ENCODE results near the gene BPIFB3. TPM values are rescaled to one million over a fixed set of nuclear protein-coding genes. Genes with fewer than 3 reads are reported as not detected.

The BPIFB3 gene
- total and polyA plus RNA-seq, 2 of the 4 experiments (the other 2 are of a cell fraction) = not detected

- H3K27ac ChIP-seq (ENCODE audit: insufficient read depth, low read length) = no peak overlapping the region
- TF ChIP-seq MAFK (IDR thresholded peaks at IDR 0.05; ENCODE audit: low read depth, low read length) = no peak
- no peak for TF ChIP-seq MAZ (IDR thresholded peaks at IDR 0.05; ENCODE audit: borderline replicate concordance, low read depth, low read length)
- no peak for TF ChIP-seq RFX5 (IDR thresholded peaks at IDR 0.05; ENCODE audit: low read depth, low read length)
- TF ChIP-seq ELK1 (IDR thresholded peaks at IDR 0.05; ENCODE audit: borderline replicate concordance, low read depth, low read length) = no peak
- no peak for TF ChIP-seq FOS (IDR thresholded peaks at IDR 0.05; ENCODE audit: low read depth, low read length)
- TF ChIP-seq RCOR1 (IDR thresholded peaks at IDR 0.05; ENCODE audit: insufficient replicate concordance, low read length) = no peak
- no peak for TF ChIP-seq USF2 (IDR thresholded peaks at IDR 0.05; ENCODE audit: low read depth, low read length)
- no peak for TF ChIP-seq CEBPB (IDR thresholded peaks at IDR 0.05; ENCODE audit: low read depth, low read length)
- no peak for TF ChIP-seq NFE2L2 (IDR thresholded peaks at IDR 0.05; ENCODE audit: low read depth, low read length)
- no peak for TF ChIP-seq RAD21 (IDR thresholded peaks at IDR 0.05; ENCODE audit: low read length)
- TF ChIP-seq SMC3 (IDR thresholded peaks at IDR 0.05; ENCODE audit: low read depth, low read length) = no peak
- TF ChIP-seq POLR2A (IDR thresholded peaks at IDR 0.05; ENCODE audit: low read depth, low read length) = no peak
- no peak for TF ChIP-seq MXI1 (IDR thresholded peaks at IDR 0.05; ENCODE audit: borderline replicate concordance, low read depth, low read length)
- ChIA-PET POLR2A (ENCODE audit: unreplicated experiment) (no interaction called here), CTCF (interaction anchor here (1.4 kb wide), 1 partner anchor 305 kb away, joined by 7 read pairs; no protein-coding TSS in a partner anchor)
- H4K91ac ChIP-seq (ENCODE audit: insufficient read depth, low read depth, low read length) = no peak overlapping the region
- H4K8ac ChIP-seq (ENCODE audit: low read depth in 2 of 2, low read length in 2 of 2) = no peak overlapping the region
- no peak overlapping the region for H3K14ac ChIP-seq (replicated peaks; ENCODE audit: low read depth, low read length)
- H2AK9ac ChIP-seq (replicated peaks; ENCODE audit: low read depth, low read length, poor library complexity) = no peak overlapping the region
- no peak overlapping the region for H3K4me2 ChIP-seq (ENCODE audit: low read depth, low read length)
- DNase-seq (no peak), ATAC-seq (ENCODE audit: low read depth) (no peak)
- no peak overlapping the region for H4K5ac ChIP-seq (ENCODE audit: low read depth, low read length)
- no peaks in the 10 kb centered on the region for H3K4me1 ChIP-seq (ENCODE audit: control insufficient read depth, insufficient read depth, low read length)
- H3K79me1 ChIP-seq (ENCODE audit: low read depth in 1 of 2, low read length in 2 of 2) = no peaks in the 10 kb centered on the region
- no peak overlapping the region for H3K4me3 ChIP-seq (ENCODE audit: insufficient read depth, low read depth, low read length)
- H3K9me3 ChIP-seq (ENCODE audit: control insufficient read depth, insufficient read depth, low read length) = no peaks in the 10 kb centered on the region
- no peaks in the 10 kb centered on the region for H4K20me1 ChIP-seq (ENCODE audit: insufficient read depth, low read length)
- no peak overlapping the region for H3K18ac ChIP-seq (ENCODE audit: low read depth, low read length)
- no peaks in the 10 kb centered on the region for H3K9me1 ChIP-seq (ENCODE audit: insufficient read depth, low read length)
- no peak overlapping the region for H2BK120ac ChIP-seq (ENCODE audit: low read depth, low read length)
- H2AFZ ChIP-seq (replicated peaks; ENCODE audit: low read length, poor library complexity) = no peak overlapping the region
- H2AK5ac ChIP-seq (ENCODE audit: low read depth, low read length) = no peak overlapping the region
- H2BK20ac ChIP-seq (ENCODE audit: low read depth, low read length) = no peak overlapping the region
- H3K27me3 ChIP-seq (ENCODE audit: control insufficient read depth, insufficient read depth, low read length) = no peaks in the 10 kb centered on the region; the same call in 1 of the 2 replicates
- dilution Hi-C loops (cut with HindIII; ENCODE audit: low sequenced_read_pairs, unreplicated experiment) (no loop called here), intact Hi-C loops (cut with micrococcal nuclease) (no loop called here), in situ Hi-C loops (cut with MboI; ENCODE audit: low sequenced_read_pairs) (no loop called here)
- H3K36me3 ChIP-seq (ENCODE audit: control insufficient read depth, insufficient read depth, low read length) = no peaks in the 10 kb centered on the region
- no peak overlapping the region for H3K4ac ChIP-seq (ENCODE audit: low read depth, low read length)
- H3K23ac ChIP-seq (ENCODE audit: low read depth, low read length) = no peak overlapping the region
- no CpG with 5 or more reads among the region's 5 CpGs for WGBS, 2 experiments (ENCODE audit: extremely low coverage in 2 of 2, insufficient read length in 1 of 2)
- no peak overlapping the region for H3K56ac ChIP-seq (ENCODE audit: extremely low read depth, insufficient read depth, low read length)
- BruUV-seq (replicated peaks) = no TSS peak
- H2BK15ac ChIP-seq (ENCODE audit: low read depth, low read length) = no peak overlapping the region
- H2BK5ac ChIP-seq (ENCODE audit: low read depth, low read length, poor library complexity, severe bottlenecking) = no peak overlapping the region
- no peak overlapping the region for H3K9ac ChIP-seq (ENCODE audit: low read depth, low read length)
Observed at GRCh38 chr20:33095249-33095648, 41.5 kb downstream of the BPIFB3 start.

Measured in IMR-90 (cell line).